GM04503 (cell line): ENCODE results near the gene HMCN2.
"Not testable (repeated sequence)": the region's sequence is repeated elsewhere in the genome, so short reads cannot be mapped to it uniquely, and the experiment has no call there.

ENCODE experiments used
- DNase-seq: peaks from one replicate; pipeline ENCODE4 v3.0.0-alpha.2; 2012; ENCODE audit warnings: low read depth

HMCN2 gene

DNA sequence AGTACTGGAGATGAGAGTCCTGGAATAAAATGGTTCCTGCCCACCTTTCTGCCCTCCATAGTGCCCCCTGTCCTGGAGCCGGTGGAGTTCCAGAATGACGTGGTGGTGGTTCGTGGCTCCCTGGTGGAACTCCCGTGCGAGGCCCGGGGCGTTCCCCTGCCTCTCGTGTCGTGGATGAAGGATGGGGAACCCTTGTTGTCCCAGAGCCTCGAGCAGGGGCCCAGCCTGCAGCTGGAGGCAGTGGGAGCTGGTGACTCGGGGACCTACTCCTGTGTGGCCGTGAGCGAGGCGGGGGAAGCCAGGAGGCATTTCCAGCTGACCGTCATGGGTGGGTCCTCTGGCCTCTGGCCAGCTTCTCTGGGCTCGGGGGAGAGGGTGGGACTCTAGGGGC lies 128.1 kb downstream of the HMCN2 start:
- DNase-seq, result no peak

DNA sequence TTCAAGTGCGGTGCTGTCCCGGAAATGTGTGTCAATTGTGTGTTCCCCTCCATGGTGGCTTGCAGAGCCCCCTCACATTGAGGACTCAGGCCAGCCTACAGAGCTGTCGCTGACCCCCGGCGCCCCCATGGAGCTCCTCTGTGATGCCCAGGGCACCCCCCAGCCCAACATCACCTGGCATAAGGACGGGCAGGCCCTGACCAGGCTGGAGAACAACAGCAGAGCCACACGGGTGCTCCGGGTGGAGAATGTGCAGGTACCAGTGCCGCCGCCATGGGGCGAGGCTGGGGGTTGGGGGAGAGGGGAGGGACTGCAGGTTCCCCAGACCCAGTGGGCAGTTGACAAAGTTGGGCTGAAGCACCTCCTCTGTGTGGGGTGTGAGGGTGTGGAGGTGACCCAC lies 128.8 kb downstream of the HMCN2 start:
- DNase-seq, result no peak

DNA sequence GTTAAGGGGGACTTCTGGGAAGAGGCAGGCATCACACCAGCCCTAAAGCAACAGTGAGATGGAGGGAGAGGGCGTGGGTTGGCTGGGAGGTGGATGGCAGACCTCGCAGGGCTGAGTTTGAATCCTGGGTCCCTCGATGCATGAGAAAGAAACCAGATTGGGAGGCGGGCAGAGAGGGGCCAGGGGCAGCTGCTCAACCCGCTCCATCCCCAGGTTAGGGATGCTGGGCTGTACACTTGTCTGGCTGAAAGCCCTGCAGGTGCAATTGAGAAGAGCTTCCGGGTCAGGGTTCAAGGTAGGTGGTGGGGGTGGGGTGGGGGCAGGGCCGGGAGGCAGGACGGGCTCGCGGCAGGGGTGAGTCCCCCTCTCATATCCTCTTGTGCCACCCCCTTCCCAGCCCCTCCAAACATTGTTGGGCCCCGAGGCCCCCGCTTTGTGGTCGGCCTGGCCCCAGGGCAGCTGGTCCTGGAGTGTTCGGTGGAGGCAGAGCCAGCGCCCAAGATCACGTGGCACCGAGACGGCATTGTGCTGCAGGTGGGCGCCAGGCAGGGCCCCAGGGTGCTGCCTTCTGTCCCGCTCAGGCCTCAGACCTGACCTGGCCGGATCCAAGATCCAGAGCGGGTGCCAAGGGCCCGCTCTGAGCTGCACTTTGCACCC lies 129.4 kb downstream of the HMCN2 start:
- no peak for DNase-seq

DNA sequence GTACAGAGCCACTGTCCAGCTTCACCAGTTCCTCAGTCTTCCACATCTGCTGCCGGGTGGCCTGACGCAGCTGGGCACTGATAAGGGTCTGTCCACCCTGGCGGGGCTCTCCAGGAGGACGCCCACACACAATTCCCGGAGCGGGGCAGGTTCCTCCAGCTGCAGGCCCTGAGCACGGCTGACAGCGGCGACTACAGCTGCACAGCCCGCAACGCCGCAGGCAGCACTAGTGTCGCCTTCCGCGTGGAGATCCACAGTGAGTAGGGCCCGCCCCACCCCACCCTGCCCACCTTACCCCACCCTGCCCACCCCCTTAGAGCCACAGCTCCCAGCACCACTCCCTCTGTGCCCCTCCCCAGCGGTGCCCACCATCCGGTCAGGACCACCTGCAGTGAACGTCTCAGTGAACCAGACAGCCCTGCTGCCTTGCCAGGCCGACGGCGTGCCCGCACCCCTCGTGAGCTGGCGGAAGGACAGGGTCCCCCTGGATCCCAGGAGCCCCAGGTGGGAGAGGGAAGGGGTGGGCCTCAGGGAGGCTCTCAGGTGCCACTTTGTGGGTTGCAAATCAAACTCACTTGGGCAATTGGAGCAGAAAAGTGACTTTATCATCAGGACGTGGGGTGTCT lies 130.4 kb downstream of the HMCN2 start:
- no peak for DNase-seq

DNA sequence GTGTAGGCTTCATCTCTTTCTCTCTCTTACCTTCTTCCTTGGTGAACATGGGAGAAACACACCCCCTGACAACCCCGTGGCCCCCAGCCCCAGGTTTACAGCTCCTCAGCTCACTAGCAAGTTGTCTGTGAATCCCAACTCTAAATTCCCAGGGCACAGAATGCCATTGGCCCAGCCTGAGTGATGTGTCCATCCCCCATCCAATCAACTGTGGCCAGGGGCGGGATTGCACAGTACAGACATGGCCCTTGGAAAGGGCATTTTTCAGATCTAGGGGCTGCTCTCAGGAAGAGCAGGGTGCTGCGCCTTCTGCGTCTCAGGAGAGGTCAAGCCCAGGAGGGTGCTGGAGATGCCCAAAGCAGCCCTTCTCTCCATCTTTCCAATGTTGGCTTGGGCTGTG lies 131.0 kb downstream of the HMCN2 start:
- no peak for DNase-seq

DNA sequence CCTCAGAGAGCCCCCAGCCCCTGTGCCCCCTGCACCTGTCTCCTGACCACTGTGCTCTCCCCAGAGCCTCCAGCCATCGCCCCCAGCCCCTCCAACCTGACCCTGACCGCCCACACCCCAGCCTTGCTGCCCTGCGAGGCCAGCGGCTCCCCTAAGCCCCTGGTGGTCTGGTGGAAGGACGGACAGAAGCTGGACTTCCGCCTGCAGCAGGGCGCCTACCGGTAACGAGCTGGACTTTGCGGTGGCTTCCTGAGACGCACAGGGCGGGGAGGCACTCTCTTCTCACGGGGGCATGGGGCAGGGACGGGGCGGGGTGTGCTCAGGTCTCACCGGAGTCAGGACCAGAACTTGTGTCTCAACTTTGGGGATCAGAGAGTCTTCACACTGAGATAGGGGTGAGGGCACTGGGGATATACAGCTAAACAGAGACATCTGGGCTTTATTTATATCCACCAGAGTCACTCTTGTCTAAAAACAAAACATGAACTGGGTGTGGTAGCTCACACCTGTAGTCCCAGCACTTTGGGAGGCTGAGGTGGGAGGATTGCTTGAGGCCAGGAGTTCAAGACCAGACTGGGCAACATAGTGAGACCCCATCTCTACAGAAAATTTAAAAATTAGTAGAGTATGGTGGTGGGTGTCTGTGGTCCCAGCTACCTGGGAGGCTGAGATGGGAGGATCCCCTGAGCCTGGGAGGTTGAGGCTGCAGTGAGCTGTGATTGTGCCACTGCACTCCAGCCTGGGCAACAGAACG lies 133.1 kb downstream of the HMCN2 start:
- DNase-seq, result no peak

DNA sequence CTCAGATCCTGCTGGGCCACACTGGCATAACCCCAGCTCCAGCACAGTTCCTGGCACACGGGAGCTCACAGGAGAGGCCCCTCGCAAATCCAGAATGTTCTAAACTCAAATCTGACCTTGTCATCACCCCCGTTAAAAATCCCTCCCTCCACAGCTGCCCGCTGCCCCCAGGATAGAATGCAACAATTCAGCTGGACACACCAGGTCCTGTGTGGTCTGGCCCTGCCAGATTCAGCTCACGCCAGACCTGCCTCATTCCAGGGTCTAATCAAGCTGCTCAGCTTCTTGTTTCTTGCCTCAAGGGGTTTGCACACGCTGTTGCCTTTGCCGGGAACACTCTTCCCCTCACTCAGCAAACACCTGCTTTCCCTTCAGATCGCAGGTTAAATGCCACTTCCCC lies 134.2 kb downstream of the HMCN2 start:
- no peak for DNase-seq

DNA sequence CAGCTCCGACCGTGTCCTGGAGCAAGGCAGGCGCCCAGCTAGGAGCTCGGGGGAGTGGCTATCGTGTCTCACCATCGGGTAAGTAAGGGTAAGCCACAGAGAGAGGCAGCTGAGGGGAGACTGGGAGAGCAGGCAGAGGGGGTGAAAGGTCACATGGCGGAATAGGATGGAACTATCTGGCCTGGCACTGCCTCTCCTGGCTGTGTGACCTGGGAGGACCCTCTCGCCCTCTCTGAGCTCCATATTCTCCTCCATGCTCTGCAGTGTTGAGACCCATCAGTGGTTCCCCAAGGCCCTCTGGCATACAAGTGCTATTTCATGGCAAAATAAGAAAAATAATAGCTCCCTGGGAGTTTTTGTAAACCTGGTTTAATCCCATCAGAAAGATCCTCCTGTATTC lies 135.3 kb downstream of the HMCN2 start:
- DNase-seq, result no peak

DNA sequence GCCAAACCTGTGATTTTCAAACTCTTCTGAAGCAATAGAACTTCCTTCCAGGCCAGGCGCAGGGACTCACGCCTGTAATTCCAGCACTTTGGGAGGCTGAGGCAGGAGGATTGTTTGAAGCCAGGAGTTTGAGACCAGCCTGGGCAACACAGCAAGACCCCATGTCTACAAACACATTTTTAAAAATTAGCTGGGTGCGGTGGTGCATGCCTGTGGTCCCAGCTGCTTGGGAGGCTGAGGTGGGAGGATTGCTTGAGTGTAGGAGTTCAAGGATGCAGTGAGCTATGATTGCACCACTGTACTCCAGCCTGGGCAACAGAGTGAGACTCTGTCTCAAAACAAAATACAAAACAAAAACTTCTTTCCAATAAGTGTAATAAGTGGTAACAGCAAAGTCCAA lies 136.2 kb downstream of the HMCN2 start:
- not testable (repeated sequence) for DNase-seq

DNA sequence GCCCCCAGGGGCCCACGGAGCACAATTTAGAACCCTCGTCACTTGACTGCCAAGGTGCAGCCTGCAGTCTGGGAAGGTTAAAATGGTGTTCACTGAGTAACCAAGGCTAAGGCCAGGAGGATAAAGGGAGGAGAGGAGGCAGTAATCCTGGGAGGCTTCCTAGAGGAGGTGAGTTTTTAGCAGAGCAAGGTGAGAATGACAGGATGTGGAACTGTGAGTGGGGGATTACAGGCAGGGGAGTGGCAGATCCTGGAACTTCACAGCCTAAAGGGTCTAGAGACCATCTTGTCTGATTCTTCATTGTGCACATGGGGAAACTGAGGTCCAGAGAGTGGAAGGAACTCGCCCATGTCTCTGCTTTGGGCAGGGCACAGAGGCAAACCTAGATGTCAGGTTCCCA lies 136.7 kb downstream of the HMCN2 start:
- DNase-seq, result no peak

DNA sequence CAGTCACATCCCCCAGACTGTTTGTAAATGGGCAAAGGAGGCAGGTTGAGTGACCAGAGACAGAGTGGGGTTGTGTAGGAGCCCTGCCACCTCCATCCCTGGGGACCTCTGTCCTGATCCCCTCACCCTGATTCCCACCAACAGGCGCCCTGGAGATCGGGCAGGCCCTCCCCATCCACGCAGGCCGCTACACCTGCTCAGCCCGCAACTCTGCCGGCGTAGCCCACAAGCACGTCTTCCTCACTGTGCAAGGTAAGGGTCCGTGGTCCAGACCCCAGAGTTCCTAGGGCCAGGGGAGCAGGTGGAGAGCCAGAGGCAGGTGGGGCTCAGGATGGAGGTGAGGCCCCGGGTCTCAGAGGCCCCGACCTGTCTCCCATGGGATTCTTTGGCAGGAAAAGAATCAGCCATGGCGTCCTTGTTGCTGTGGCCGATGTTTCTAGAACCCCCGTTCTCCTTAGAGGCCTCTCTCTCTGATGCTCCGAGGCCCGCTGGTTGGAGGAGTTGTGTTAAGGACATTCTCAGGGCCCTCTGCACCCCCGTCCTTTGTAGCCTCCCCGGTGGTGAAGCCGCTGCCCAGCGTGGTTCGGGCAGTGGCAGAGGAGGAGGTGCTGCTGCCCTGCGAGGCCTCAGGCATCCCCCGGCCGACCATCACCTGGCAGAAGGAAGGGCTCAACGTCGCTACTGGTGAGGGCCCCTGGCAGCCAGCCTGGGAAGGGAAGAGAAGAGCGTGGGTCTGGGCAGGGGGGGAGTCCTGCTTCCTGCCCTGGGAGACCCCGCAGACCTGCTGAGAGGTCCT lies 137.3 kb downstream of the HMCN2 start:
- DNase-seq, result no peak

DNA sequence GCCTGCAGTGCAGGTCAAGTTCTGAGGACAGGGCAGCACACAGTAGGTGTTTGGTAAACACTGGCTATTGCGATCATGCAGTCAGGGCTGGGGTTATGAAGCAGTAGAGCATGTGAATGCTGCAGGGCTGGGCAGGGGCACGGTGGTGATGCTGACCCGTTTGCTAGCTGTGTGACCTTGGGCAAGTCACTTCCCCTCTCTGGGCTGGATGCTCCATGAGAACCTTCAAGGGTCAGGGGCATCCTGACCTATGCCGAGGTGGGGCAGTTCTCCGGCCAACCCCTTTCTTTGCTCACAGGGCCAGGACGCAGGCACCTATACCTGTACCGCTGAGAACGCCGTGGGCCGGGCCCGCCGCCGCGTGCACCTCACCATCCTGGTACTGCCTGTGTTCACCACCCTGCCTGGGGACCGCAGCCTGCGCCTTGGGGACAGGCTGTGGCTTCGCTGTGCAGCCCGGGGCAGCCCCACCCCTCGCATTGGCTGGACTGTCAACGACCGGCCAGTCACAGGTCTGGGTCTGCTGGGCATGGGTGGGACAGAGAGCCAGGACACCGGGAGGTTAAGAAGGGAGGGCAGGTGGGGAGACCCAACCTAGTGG lies 140.2 kb downstream of the HMCN2 start:
- no peak for DNase-seq

DNA sequence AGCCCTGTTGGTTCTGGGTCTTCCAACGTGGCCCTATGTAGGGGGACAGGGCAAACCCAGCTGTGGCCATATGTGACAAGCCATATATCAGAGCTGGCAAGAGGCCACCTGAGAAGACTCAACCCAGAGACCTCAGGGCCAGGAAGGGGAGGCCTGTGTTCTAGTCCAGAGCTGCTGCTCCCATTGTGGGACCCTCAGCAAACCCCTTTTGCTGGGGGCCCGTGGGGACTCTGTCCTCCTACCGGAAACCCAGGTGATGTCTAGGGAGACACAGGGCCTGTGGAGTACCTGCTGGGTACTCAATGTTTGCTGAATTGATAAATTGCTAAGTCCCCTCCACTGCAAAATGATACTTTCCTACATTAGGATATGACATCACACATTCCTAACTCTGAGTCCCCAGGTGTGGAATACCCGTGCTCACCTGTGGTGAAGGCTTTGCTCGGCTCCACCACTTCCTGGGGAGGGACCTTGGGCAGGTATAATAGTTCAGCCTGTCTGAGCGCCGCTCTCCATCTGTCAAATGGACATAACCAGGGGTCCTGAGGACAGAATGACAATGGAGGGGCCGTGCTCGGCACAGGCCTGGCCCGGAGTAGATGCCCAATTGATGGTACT lies 140.8 kb downstream of the HMCN2 start:
- DNase-seq, result no peak

DNA sequence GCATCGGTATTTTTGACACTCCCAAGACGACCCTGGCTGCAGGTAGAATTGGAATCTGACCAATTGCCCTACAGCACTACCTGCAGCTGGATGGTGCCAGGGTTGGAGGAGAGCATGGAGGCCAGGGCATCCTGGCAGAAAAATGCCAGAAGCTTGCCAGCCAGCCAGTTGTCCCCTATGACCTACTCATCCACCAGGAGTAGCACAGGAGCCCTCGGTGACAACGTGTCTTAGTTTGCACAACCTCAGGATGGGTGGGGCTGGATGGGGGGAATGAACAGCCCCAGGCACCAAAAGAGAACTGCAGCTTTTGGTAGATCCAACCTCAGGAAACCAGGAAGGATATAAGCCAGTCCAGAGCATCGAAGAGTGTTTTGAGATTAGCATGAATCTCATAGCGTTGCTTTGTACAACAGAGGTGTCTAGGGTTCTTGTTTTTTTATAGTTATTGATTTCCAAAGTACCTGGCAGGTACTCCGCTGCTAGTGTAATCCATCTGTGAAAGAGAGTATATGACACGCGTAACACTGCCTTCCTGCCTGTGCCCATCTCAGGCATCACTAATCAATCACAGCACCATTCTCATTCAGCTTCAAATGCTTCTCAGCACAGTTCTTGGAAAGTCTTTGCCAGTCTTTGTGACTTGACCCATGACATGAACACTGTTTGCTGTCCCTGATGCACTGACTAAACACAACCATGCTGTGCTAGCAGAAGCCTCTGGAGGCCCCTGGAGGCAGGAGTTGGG lies 142.5 kb downstream of the HMCN2 start:
- DNase-seq, result no peak

DNA sequence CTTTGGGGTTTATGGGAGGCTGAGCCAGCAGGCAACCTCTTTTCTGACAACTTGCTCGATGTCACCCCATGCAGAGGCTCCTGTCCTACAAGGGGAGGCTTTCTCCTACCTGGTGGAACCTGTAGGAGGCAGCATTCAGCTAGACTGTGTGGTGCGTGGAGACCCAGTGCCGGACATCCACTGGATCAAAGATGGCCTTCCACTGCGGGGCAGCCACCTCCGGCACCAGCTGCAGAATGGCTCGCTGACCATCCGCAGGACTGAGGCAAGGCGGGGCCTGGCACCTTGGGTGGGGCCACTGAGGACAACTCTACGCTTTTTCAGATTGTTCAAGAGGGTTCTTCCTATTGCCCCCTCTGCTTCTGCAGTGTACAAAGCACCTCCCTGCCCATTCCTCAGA lies 143.1 kb downstream of the HMCN2 start:
- DNase-seq, result no peak

DNA sequence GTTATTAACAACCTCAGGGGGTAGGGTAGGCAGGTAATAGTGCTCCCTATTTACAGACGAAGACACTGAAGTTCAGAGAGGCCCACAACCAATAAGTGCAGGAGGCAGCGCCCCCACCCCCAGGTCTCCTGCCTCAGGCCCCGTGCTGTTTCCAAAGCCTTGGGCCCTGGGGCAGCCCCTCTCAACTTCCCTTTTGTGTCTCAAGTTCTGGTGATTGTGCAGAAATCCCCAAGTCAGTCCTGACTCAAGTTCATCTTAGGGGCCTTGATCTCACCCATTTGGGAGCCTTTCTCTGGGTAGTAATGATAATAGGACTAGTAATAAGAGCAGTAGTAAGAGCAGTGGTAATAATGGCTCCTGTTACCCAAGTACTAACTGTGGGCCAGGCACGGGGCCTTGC lies 143.7 kb downstream of the HMCN2 start:
- no peak for DNase-seq

DNA sequence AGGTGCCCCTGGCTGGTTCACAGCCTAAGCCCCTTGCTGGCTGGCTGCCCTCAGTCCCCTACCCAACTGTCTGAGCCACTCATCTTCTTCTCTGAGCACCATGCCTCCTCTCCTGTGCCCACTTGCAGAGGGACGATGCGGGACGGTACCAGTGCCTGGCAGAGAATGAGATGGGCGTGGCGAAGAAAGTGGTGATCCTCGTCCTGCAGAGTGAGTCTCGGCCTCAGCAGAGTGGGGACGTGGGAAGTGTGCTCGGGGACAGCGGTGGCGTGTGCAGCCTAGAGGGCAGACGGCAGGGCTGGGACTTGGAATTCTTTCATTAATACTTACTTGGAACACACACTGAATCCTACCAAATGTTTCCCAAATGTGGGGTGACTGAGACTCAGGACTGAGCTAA lies 144.9 kb downstream of the HMCN2 start:
- no peak for DNase-seq

DNA sequence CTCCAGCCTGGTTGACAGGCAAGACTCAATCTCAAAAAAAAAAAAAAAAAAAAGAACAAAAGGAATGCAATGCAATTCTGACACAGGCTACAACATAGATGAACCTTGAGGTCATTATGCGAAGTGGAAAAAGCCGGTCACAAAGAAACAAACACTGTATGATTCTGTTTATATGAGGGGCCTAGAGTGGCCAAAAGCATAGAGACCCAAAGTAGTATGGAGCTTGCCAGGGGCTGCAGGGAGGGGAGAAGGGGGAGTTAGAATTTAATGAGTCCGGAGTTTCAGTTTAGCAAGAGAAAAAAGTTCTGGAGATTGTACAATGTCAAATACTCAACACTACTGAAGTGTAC lies 146.0 kb downstream of the HMCN2 start:
- no peak for DNase-seq

DNA sequence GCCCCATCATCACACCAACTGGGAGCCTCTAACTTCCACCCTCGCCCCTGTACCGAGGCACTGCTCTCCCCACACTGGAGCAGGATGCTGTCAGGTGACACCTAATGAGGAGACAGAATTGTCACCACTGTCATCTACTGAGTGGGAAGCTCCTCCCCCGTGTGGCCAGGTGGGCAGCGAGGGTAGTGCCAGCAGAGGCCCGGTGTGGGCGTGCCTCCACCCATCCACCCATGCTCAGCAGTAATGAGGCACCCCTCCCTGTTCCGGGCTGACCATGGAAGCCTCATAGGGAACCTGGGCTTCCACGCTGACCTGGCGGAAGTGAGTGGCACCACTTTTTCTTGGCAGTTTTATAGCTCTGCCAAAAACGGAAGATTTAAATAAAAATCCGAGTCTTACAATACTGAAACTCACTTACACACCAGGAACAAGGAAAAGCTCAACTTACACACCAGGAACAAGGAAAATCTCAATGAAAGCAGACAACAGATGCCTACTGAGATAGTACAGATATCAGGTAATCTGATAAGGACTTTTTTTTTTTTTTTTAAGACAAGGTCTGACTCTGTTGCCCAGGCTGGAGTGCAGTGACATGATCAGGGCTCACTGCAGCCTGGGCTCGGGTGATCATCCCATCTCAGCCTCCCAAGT lies 148.6 kb downstream of the HMCN2 start:
- DNase-seq, result no peak

DNA sequence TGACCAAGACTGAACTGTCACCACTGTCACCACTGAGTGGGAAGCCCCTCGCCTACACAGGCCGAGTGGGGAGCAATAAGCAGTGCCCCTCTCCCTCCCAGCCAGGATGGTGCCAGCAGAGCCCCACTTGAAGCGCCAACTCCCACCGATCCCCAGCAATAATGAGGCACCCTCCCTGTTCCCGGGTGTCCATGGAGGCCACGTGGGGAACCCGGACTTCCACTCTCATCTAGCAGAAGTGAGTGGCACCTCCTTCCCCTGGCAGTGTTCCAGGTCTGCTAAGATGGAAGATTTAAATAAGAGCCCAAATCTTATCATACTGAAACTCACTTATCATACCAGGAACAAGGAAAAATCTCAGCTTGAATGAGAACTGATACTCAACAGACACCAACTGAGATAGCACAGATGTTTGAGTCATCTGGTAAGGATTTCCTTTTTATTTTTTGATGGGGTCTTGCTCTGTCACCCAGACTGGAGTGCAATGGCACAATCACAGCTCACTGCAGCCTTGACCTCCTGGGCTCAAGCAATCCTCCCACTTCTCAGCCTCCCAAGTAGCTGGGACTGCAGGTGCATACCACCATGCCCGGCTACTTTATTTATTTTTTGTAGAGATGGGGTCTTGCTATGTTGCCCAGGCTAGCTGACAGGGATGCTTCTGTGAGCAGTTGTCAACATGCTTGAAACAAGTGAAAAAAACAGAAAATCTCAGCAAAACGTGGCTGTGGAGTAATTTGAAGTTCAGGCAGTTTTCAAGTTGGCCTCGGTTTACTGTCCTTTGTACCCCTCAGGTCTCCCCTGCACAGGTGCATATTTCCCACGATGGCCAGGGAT lies 149.6 kb downstream of the HMCN2 start:
- no peak for DNase-seq
